ENCODE results near the gene EIF4G2. TPM values are rescaled to one million over a fixed set of nuclear protein-coding genes. Genes with fewer than 3 reads are reported as not detected.

The EIF4G2 gene
- total and polyA plus RNA-seq, 10 of the 15 experiments (the other 5 are each of a cell fraction or from before 2014, with no cell fraction given), result 210 to 1,104 (median 713) TPM

- H3K9me3 ChIP-seq (replicated peaks; ENCODE audit: control insufficient read depth, insufficient read depth, low read length), result no peaks in the 10 kb centered on the region
- intact Hi-C loops (cut with micrococcal nuclease; ENCODE audit: unreplicated experiment), result no loop called here
- peaks cover 0 to 12% of the 10 kb centered on the region in 2 experiments; a peak in 3 of 4 replicates for H3K36me3 ChIP-seq (ENCODE audit: control insufficient read depth in 2 of 2, insufficient read depth in 2 of 2, low read length in 1 of 2)
- WGBS (ENCODE audit: insufficient coverage, insufficient replicate concordance, low lambda C conversion rate, missing lambda C conversion rate), result 80% methylated on average over 4 of the region's 4 CpGs
- no peak overlapping the region for H3K4me3 ChIP-seq
- TF ChIP-seq ETV6 (conservative IDR thresholded peaks at IDR 0.05 in 1 of 2, IDR thresholded peaks at IDR 0.05 in 1 of 2; ENCODE audit: borderline replicate concordance in 1 of 2, low read depth in 1 of 2), result no peak
- peak; percentile 67 for TF ChIP-seq ZNF24 (IDR thresholded peaks at IDR 0.05)
- POLR2A ChIA-PET, result interaction anchor here (0.7 to 1.3 kb wide), 4 partner anchors 11 to 46 kb away, joined by 3 to 5 read pairs (median 3); partner anchors contain the start of genes CTR9 and EIF4G2
- no peak overlapping the region for H3K9ac ChIP-seq (ENCODE audit: control insufficient read depth, insufficient read depth, low read length)
- no TSS peak for BruUV-seq (replicated peaks)
- DNase-seq (ENCODE audit: low read depth, low spot score) (no peak), ATAC-seq (peak; percentile 55), FAIRE-seq (no peak)
- H3K79me2 ChIP-seq (ENCODE audit: control insufficient read depth, insufficient read depth, low read length), result no peaks in the 10 kb centered on the region
- SMC1A ChIA-PET (ENCODE audit: uncharacterized antibody, unreplicated experiment), result interaction anchor here (0.5 to 2.4 kb wide), 11 partner anchors 8 to 357 kb away, joined by 3 to 8 read pairs (median 4); no protein-coding TSS in a partner anchor
- H3K27me3 ChIP-seq (replicated peaks in 1 of 2; ENCODE audit: control insufficient read depth in 2 of 2, insufficient read depth in 2 of 2, low read length in 1 of 2), result no peaks in the 10 kb centered on the region
- no peak overlapping the region for H2AFZ ChIP-seq (ENCODE audit: control insufficient read depth, low read depth, low read length)
- peak overlapping the region; percentile 67 for H3K27ac ChIP-seq (ENCODE audit: control insufficient read depth, insufficient read depth)
- peaks cover 11% of the 10 kb centered on the region for H3K4me1 ChIP-seq (ENCODE audit: control insufficient read depth, insufficient read depth, low read length)
- no peak overlapping the region for H3K4me2 ChIP-seq (ENCODE audit: control insufficient read depth, insufficient read depth)
- CTCF ChIA-PET, result interaction anchor here (0.6 to 4.1 kb wide), 10 partner anchors 8 to 357 kb away, joined by 3 to 23 read pairs (median 4); partner anchors contain the start of genes CTR9 and EIF4G2
- RAD21 ChIA-PET (ENCODE audit: unreplicated experiment), result interaction anchor here (0.6 to 1.9 kb wide), 3 partner anchors 10 to 46 kb away, joined by 3 to 6 read pairs (median 5); partner anchors contain the start of gene EIF4G2
- no peaks in the 10 kb centered on the region for H4K20me1 ChIP-seq (ENCODE audit: control insufficient read depth, insufficient read depth)
- in situ Hi-C loops (cut with MboI), result no loop called here
Measured at GRCh38 chr11:10762913-10763421, 45.8 kb downstream of the EIF4G2 start.

GRCh38 chr11:10762185-10762584 lies 46.5 kb downstream of the EIF4G2 start:
- peaks cover 2 to 16% of the 10 kb centered on the region in 2 experiments; a peak in 3 of 4 replicates for H3K36me3 ChIP-seq (ENCODE audit: control insufficient read depth in 2 of 2, insufficient read depth in 2 of 2, low read length in 1 of 2)
- ChIA-PET RAD21 (ENCODE audit: unreplicated experiment) (interaction anchor here (0.6 to 1.9 kb wide), 3 partner anchors 31 to 47 kb away, joined by 4 to 6 read pairs (median 5); partner anchors contain the start of gene EIF4G2), CTCF (interaction anchor here (0.6 to 4.1 kb wide), 5 partner anchors 8 to 161 kb away, joined by 3 to 23 read pairs (median 16); partner anchors contain the start of genes CTR9 and EIF4G2), SMC1A (ENCODE audit: uncharacterized antibody, unreplicated experiment) (interaction anchor here (1.0 to 2.4 kb wide), 4 partner anchors 8 to 36 kb away, joined by 3 to 8 read pairs (median 6); no protein-coding TSS in a partner anchor), POLR2A (interaction anchor here (1.0 to 1.3 kb wide), 2 partner anchors 11 to 46 kb away, joined by 3 to 5 read pairs; partner anchors contain the start of genes CTR9 and EIF4G2)
- H3K9ac ChIP-seq (ENCODE audit: control insufficient read depth, insufficient read depth, low read length), result no peak overlapping the region; the same call in 1 of the 2 replicates
- intact Hi-C loops (cut with micrococcal nuclease; ENCODE audit: unreplicated experiment), result no loop called here
- H3K27me3 ChIP-seq (replicated peaks in 1 of 2; ENCODE audit: control insufficient read depth in 2 of 2, insufficient read depth in 2 of 2, low read length in 1 of 2), result no peaks in the 10 kb centered on the region
- peak; percentile 97 for ATAC-seq
- no peak overlapping the region for H3K4me3 ChIP-seq
- no peaks in the 10 kb centered on the region for H3K9me3 ChIP-seq (replicated peaks; ENCODE audit: control insufficient read depth, insufficient read depth, low read length)
- peak overlapping the region; percentile 67 for H3K27ac ChIP-seq (ENCODE audit: control insufficient read depth, insufficient read depth)
- H3K4me1 ChIP-seq (ENCODE audit: control insufficient read depth, insufficient read depth, low read length), result peaks cover 11% of the 10 kb centered on the region
- H2AFZ ChIP-seq (ENCODE audit: control insufficient read depth, low read depth, low read length), result no peak overlapping the region
- H4K20me1 ChIP-seq (ENCODE audit: control insufficient read depth, insufficient read depth), result no peaks in the 10 kb centered on the region
- peak overlapping the region; percentile 51; the same call in 1 of the 2 replicates for H3K4me2 ChIP-seq (ENCODE audit: control insufficient read depth, insufficient read depth)
- BruUV-seq (replicated peaks), result no TSS peak
- FAIRE-seq, result peak; percentile 49
- DNase-seq (ENCODE audit: low read depth, low spot score), result peak; percentile 60
- in situ Hi-C loops (cut with MboI), result no loop called here
- no peaks in the 10 kb centered on the region for H3K79me2 ChIP-seq (ENCODE audit: control insufficient read depth, insufficient read depth, low read length)
- no peak for TF ChIP-seq POLR2AphosphoS2 (IDR thresholded peaks at IDR 0.05; ENCODE audit: low read depth, low read length)
- TF ChIP-seq CHD1 (IDR thresholded peaks at IDR 0.05; ENCODE audit: low read depth, low read length), result no peak
- TF ChIP-seq GABPA (IDR thresholded peaks at IDR 0.05; ENCODE audit: low read depth), result 0 out of 2 replicates have a peak, but pooled peaks have one; percentile 30
- 0 out of 2 replicates have a peak, but pooled peaks have one; percentile 6 for TF ChIP-seq YY1 (IDR thresholded peaks at IDR 0.05; ENCODE audit: low read depth, low read length)
- no peak for TF ChIP-seq RELA (IDR thresholded peaks at IDR 0.05; ENCODE audit: borderline replicate concordance, partially characterized antibody)
- TF ChIP-seq SMARCA5 (IDR thresholded peaks at IDR 0.05), result no peak
- no peak for TF ChIP-seq FOS (IDR thresholded peaks at IDR 0.05; ENCODE audit: borderline replicate concordance, extremely low read depth, insufficient read length)
- TF ChIP-seq CBX5 (IDR thresholded peaks at IDR 0.05; ENCODE audit: low read depth), result 0 out of 2 replicates have a peak, but pooled peaks have one; percentile 55
- TF ChIP-seq BHLHE40 (IDR thresholded peaks at IDR 0.05; ENCODE audit: borderline replicate concordance in 1 of 2, low read depth in 2 of 2, low read length in 1 of 2), result no peak
- peak; percentile 72; the same call in 1 of the 2 replicates for TF ChIP-seq IRF4 (IDR thresholded peaks at IDR 0.05; ENCODE audit: low read depth, low read length)
- TF ChIP-seq IKZF2 (IDR thresholded peaks at IDR 0.05), result peak; percentile 68 to 80; a peak in 3 of 4 replicates
- no peak for TF ChIP-seq CBX3 (IDR thresholded peaks at IDR 0.05; ENCODE audit: borderline replicate concordance, low read depth)
- TF ChIP-seq SKIL (IDR thresholded peaks at IDR 0.05; ENCODE audit: low read depth, poor library complexity, severe bottlenecking), result peak; percentile 67

Data from GM12878 (cell line).